A549 (cell line): Measurements from ENCODE around the gene TBC1D3I.
"Not testable (repeated sequence)": the region's sequence is repeated elsewhere in the genome, so short reads cannot be mapped to it uniquely, and the experiment has no call there.

Experiments
- CTCF ChIP-seq: fragments of >200 bp; sonication (Bioruptor Twin); formaldehyde crosslinking; IDR thresholded peaks from 3 replicates; pipeline ENCODE4 v1.5.1; 2016
- NFE2L2 ChIP-seq: fragments of 150-350 bp; conservative IDR thresholded peaks from 2 replicates; pipeline ENCODE4 v1.6.1; 2014; ENCODE audit warnings: low read length

GRCh38 chr17:36229644-36230043 lies 34.7 kb downstream of the TBC1D3I start:
- peak; percentile 21; the same call in 2 of the 3 replicates for TF ChIP-seq CTCF
- not testable (repeated sequence) for TF ChIP-seq NFE2L2
